ENCODE measurements around the gene SNAPC1. TPM values are rescaled to one million over a fixed set of nuclear protein-coding genes. Genes with fewer than 3 reads are reported as not detected.

SNAPC1 gene
- total and polyA plus RNA-seq, 2 donors from 2014 or later: 4.4 to 7.2 TPM

- FAIRE-seq: no peak
- TF ChIP-seq CTCF (IDR thresholded peaks at IDR 0.05; ENCODE audit: borderline replicate concordance, extremely low read depth, insufficient read depth): no peak
- no peak within 1 kb of the TSS for H3K9ac ChIP-seq (ENCODE audit: low read length in 3 of 3)
Observed at GRCh38 chr14:61812347-61813095, 50.3 kb downstream of the SNAPC1 start, which contains the start of gene SYT16. TSS of gene SYT16 (plus strand) at chr14:61812703.

GRCh38 chr14:61813096-61813606 is 50.9 kb downstream of the SNAPC1 start:
- intact Hi-C loops (cut with DNase I): no loop called here
- H3K4me1 ChIP-seq (ENCODE audit: control insufficient read depth in 2 of 3, insufficient read depth in 2 of 3, low read depth in 1 of 3, low read length in 3 of 3): peaks cover 0 to 3% (median 0%) of the 10 kb centered on the region in 3 donors
- H3K27ac ChIP-seq (ENCODE audit: low read depth in 2 of 2, low read length in 2 of 2): no peak overlapping the region
- H3K36me3 ChIP-seq (ENCODE audit: control insufficient read depth in 2 of 3, insufficient read depth in 3 of 3, low read length in 3 of 3): no peaks in the 10 kb centered on the region
- DNase-seq (peak in 4 of 5 donors; percentile 15 to 54 (median 35)), FAIRE-seq (no peak)
- no peaks in the 10 kb centered on the region for H3K9me3 ChIP-seq (ENCODE audit: control insufficient read depth in 2 of 3, insufficient read depth in 1 of 3, low read length in 3 of 3)
- peak overlapping the region in 2 of 3 donors; percentile 3 to 32 for H3K4me3 ChIP-seq (ENCODE audit: low read length in 3 of 3)
- H3K27me3 ChIP-seq (ENCODE audit: control insufficient read depth, insufficient read depth, low read length): peaks cover 7% of the 10 kb centered on the region
- TF ChIP-seq CTCF (IDR thresholded peaks at IDR 0.05; ENCODE audit: borderline replicate concordance, extremely low read depth, insufficient read depth): no peak
- no peak overlapping the region for H3K9ac ChIP-seq (ENCODE audit: low read length in 3 of 3)

More at GRCh38 chr14:61812347-61813095, 50.3 kb downstream of the SNAPC1 start, which contains the start of gene SYT16:
- Histone ChIP-seq H3K4me1 (ENCODE audit: control insufficient read depth in 2 of 3, insufficient read depth in 2 of 3, low read depth in 1 of 3, low read length in 3 of 3) (peaks cover 0 to 3% (median 0%) of the 10 kb centered on the region in 3 donors), H3K9me3 (ENCODE audit: control insufficient read depth in 2 of 3, insufficient read depth in 1 of 3, low read length in 3 of 3) (no peaks in the 10 kb centered on the region), H3K27me3 (ENCODE audit: control insufficient read depth, insufficient read depth, low read length) (peaks cover 7% of the 10 kb centered on the region), H3K27ac (ENCODE audit: low read depth in 2 of 2, low read length in 2 of 2) (no peak within 1 kb of the TSS), H3K36me3 (ENCODE audit: control insufficient read depth in 2 of 3, insufficient read depth in 3 of 3, low read length in 3 of 3) (no peaks in the 10 kb centered on the region), H3K4me3 (ENCODE audit: low read length in 3 of 3) (peak within 1 kb of the TSS in 2 of 3 donors; percentile 32 to 33)
- intact Hi-C loops (cut with DNase I): no loop called here
- peak; percentile 36 to 75 (median 59) for DNase-seq

GRCh38 chr14:61822458-61822857 is 60.2 kb downstream of the SNAPC1 start:
- no peak for TF ChIP-seq CTCF (IDR thresholded peaks at IDR 0.05; ENCODE audit: borderline replicate concordance, extremely low read depth, insufficient read depth)
- intact Hi-C loops (cut with DNase I): no loop called here
- Histone ChIP-seq H3K27ac (ENCODE audit: low read depth in 2 of 2, low read length in 2 of 2) (no peak overlapping the region), H3K9ac (ENCODE audit: low read length in 3 of 3) (no peak overlapping the region), H3K4me1 (ENCODE audit: control insufficient read depth in 2 of 3, insufficient read depth in 2 of 3, low read depth in 1 of 3, low read length in 3 of 3) (no peaks in the 10 kb centered on the region), H3K4me3 (ENCODE audit: low read length in 3 of 3) (no peak overlapping the region), H3K36me3 (ENCODE audit: control insufficient read depth in 2 of 3, insufficient read depth in 3 of 3, low read length in 3 of 3) (no peaks in the 10 kb centered on the region), H3K27me3 (ENCODE audit: control insufficient read depth, insufficient read depth, low read length) (no peaks in the 10 kb centered on the region), H3K9me3 (ENCODE audit: control insufficient read depth in 2 of 3, insufficient read depth in 1 of 3, low read length in 3 of 3) (peaks cover 0 to 4% (median 2%) of the 10 kb centered on the region in 3 donors)
- DNase-seq: no peak
- FAIRE-seq: no peak
